KOPT-K1 (cell line): ENCODE measurements around the gene CTAGE1.
"Not testable (repeated sequence)": the region's sequence is repeated elsewhere in the genome, so short reads cannot be mapped to it uniquely, and the experiment has no call there.

Experiments
- H3K27ac ChIP-seq: fragments of 200-600 bp; sonication (generic); 2 replicates; pipeline ENCODE4 v1.5.1; 2016; ENCODE audit warnings: antibody characterized with exemption, mild to moderate bottlenecking, low read depth, low read length; ENCODE audit not compliant: poor library complexity, severe bottlenecking
- H3K36me3 ChIP-seq: fragments of 200-600 bp; sonication (generic); 2 replicates; pipeline ENCODE4 v1.5.1; 2017; ENCODE audit warnings: antibody characterized with exemption, mild to moderate bottlenecking, low read length, moderate library complexity; ENCODE audit not compliant: insufficient read depth
- H3K9me3 ChIP-seq: fragments of 200-600 bp; sonication (generic); 2 replicates; pipeline ENCODE4 v1.5.1; 2017; ENCODE audit warnings: antibody characterized with exemption, low read length, mild to moderate bottlenecking; ENCODE audit not compliant: insufficient read depth, poor library complexity, severe bottlenecking

Gene CTAGE1, protein sequence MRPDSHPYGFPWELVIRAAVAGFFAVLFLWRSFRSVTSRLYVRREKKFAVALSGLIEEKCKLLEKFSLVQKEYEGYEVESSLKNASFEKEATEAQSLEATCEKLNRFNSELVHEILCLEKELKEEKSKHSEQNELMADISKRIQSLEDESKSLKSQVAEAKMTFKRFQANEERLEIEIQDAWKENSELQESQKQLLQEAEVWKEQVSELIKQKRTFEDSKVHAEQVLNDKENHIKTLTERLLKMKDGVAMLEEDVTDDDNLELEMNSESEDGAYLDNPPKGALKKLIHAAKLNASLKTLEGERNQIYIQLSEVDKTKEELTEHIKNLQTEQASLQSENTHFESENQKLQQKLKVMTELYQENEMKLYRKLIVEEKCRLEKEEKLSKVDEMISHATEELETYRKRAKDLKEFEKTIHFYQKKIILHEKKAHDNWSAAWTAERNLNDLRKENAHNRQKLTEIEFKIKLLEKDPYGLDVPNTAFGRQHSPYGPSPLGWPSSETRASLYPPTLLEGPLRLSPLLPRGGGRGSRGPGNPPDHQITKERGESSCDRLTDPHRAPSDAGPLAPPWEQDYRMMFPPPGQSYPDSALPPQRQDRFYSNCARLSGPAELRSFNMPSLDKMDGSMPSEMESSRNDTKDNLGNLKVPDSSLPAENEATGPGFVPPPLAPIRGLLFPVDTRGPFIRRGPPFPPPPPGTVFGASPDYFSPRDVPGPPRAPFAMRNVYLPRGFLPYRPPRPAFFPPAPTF

GRCh38 chr18:22417496-22418188, at the start of gene CTAGE1:
TSS of gene CTAGE1 (minus strand) at chr18:22417915. CDS start at chr18:22417811, 104 bp downstream.
- Histone ChIP-seq H3K27ac (no peak within 1 kb of the TSS), H3K9me3 (no peaks in the 10 kb centered on the region), H3K36me3 (no peaks in the 10 kb centered on the region)

DNA sequence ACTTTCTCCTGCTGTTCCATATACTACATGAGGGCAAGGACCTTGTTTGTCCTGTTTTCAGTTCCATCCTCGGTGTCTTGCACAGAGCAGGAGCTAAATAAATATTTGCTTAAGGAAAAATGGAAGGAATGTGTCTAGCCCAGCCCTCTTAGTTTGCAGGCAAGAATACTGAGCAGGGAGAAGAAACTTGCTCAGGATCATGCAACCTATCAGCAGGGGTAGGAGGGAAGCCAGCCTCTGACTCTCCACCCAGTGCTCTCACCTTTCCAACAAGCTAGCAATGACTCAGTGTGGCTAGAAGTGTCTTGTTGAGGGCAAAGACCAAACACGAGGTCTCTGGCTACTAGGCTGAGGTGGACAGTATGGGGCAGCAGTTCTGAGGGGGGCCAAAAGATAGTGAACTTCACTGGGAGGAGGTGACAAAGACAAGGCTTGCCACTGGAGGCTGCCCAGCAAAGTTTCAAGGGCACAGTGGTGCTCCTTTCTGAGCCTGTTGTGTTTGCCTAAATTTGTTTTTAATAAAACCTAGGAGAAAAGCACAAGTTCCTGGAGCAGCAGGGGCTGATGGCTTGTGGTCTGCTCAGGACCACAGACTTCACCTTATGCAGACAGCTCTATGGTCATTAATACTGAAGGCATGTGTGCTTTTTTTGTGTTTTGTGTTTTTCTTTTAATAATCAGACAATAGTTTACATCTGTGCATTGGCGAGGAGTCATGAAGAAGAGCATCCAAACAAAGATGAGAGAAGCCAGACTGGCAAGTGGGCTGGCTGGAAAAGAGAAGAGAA, 49.1 kb upstream of the CTAGE1 start:
- H3K27ac ChIP-seq: no peak overlapping the region

DNA sequence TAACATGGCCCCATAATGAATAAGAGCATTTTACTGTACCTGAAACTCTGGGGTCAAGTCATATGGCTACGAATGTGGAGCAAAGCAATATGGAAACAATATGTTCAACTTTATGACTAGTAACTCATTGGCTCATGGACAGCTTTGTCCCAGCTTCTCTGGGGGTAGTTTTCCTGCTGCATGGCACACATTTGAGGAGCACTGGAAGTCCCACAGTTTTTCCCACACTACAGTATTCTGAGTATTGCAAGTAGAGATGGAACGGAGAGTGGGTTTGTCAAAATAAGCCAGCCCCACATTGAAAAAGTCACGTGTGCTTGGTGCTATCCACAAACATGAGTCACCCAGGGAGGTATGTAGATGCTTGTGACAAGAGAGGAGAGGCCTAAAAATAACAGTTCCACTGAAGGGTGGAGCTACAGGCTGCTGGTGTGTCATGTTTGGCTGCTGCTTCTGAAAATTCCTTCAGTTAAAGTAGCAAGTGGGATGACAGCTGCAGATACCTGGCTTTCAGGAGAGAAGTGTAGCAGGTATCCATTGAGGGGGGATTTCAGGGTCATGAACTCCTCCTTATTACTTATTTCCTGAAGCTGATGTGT, 48.2 kb upstream of the CTAGE1 start:
- Histone ChIP-seq H3K9me3 (no peaks in the 10 kb centered on the region), H3K27ac (no peak overlapping the region), H3K36me3 (no peaks in the 10 kb centered on the region)

More for the DNA sequence above, 49.1 kb upstream of the CTAGE1 start:
- Histone ChIP-seq H3K36me3 (no peaks in the 10 kb centered on the region), H3K9me3 (no peaks in the 10 kb centered on the region)

- no peak overlapping the region for H3K27ac ChIP-seq
- H3K36me3 ChIP-seq: no peaks in the 10 kb centered on the region
- H3K9me3 ChIP-seq: no peaks in the 10 kb centered on the region
Observed at GRCh38 chr18:22463076-22463475, 45.4 kb upstream of the CTAGE1 start.

DNA sequence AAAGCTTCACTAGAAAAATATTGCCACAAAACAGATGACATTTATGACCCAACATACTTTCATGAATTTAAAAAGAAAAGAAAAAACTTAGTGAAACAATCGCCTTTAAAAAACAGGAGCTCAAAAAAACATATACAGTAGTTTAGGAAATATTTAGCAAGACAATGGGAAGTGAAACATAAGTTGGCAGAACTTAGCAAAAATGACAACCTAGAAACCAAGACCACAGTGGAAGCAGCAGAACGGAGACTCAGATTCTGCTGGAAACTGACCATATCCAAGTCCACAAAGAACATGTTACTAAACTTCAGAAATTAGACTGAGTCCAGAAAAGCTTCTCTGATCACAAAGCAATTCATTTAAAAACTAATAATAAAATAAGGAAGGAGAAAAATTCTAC, 41.8 kb upstream of the CTAGE1 start:
- Histone ChIP-seq H3K36me3 (no peaks in the 10 kb centered on the region), H3K9me3 (no peaks in the 10 kb centered on the region), H3K27ac (no peak overlapping the region)

- no peak overlapping the region for H3K27ac ChIP-seq
- H3K9me3 ChIP-seq: no peaks in the 10 kb centered on the region
- H3K36me3 ChIP-seq: no peaks in the 10 kb centered on the region
Observed at GRCh38 chr18:22457524-22457923, 39.8 kb upstream of the CTAGE1 start.

- H3K27ac ChIP-seq: no peak overlapping the region
Observed at GRCh38 chr18:22456547-22456946, 38.8 kb upstream of the CTAGE1 start.

DNA sequence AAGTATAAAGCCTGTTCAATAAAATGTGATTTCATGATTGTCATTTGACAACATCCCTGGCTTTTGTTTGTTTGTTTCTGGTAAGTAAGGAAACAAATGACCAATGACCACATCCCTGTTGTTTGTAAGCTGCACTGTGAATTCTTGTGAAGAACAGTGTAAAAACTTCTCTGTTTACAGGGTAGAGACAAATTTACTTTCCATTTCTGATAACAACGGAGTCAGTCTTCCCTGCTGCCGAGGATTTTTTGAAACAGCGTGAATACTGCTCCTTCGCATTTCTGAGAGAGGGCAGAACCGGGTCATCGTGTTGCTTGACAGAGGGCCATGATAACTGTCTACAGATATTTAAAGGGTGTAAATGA, 38.4 kb upstream of the CTAGE1 start:
- no peak overlapping the region for H3K27ac ChIP-seq
- H3K36me3 ChIP-seq: no peaks in the 10 kb centered on the region
- no peaks in the 10 kb centered on the region for H3K9me3 ChIP-seq

More at GRCh38 chr18:22456547-22456946, 38.8 kb upstream of the CTAGE1 start:
- Histone ChIP-seq H3K36me3 (no peaks in the 10 kb centered on the region), H3K9me3 (no peaks in the 10 kb centered on the region)

DNA sequence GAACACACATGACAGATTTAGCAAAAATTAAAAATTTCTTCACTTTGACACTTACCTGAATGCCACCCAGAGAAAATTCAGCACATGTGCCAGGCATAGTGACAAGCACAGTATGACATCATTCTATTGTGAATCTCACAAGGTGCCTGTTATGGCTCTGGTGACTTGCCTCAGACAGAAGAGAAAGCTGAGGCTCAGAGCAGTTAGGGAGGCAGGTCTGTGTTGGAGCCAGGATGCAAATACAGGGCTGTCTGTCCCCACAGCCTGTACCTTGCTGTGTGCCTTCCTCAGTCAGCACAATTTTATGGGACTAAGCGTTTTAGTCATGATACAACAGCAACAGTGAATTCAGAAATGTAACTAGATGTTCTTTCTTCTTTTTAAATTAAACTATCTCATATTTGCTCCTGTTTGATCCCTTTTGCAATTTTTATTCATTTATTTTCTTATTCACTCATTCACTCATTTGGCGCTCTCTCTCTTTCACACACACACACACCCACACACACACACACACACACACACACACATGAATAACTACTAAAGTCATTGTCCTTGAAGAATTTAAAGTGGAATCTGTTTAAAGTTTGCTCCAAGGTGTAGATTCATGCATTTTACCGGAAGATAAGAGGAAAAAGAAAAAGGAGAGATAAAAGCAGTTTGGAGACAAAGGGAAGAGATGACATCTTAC, 37.9 kb upstream of the CTAGE1 start:
- H3K36me3 ChIP-seq: no peaks in the 10 kb centered on the region
- no peak overlapping the region for H3K27ac ChIP-seq
- H3K9me3 ChIP-seq: no peaks in the 10 kb centered on the region

GRCh38 chr18:22453315-22453714, 35.6 kb upstream of the CTAGE1 start:
- Histone ChIP-seq H3K36me3 (no peaks in the 10 kb centered on the region), H3K9me3 (peaks cover 8% of the 10 kb centered on the region), H3K27ac (no peak overlapping the region)

- Histone ChIP-seq H3K36me3 (no peaks in the 10 kb centered on the region), H3K27ac (no peak overlapping the region)
Observed at GRCh38 chr18:22452226-22452668, 34.5 kb upstream of the CTAGE1 start.

DNA sequence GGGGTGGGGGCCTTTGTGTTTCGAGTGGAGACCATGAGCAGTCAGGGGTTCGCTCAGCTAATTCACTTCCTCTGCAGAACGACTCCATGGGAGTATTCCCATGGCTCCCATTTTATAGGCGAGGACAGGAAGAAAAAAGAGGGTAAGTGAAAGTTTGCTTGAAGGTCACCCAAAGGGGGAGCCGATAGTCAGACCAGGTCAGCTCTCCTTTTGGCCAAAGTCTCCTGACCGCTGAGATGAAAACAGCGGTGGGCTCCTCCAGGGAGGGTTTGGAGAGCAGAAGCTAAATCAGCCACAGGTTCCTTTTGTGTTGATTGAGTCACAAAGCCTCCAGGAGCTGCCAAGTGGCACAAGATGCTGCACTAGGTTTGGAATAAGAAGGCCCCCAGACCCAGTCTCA, 34.1 kb upstream of the CTAGE1 start:
- Histone ChIP-seq H3K27ac (no peak overlapping the region), H3K9me3 (peaks cover 8% of the 10 kb centered on the region), H3K36me3 (no peaks in the 10 kb centered on the region)

More at GRCh38 chr18:22452226-22452668, 34.5 kb upstream of the CTAGE1 start:
- peaks cover 8% of the 10 kb centered on the region for H3K9me3 ChIP-seq

- H3K36me3 ChIP-seq, H3K9me3 ChIP-seq, H3K27ac ChIP-seq: not testable (repeated sequence)
Observed at GRCh38 chr18:22450766-22451165, 33.1 kb upstream of the CTAGE1 start.

GRCh38 chr18:22450318-22450717, 32.6 kb upstream of the CTAGE1 start:
- H3K36me3 ChIP-seq, H3K9me3 ChIP-seq, H3K27ac ChIP-seq: not testable (repeated sequence)
